ENCODE measurements around the gene HES3.

HES3 gene

DNA sequence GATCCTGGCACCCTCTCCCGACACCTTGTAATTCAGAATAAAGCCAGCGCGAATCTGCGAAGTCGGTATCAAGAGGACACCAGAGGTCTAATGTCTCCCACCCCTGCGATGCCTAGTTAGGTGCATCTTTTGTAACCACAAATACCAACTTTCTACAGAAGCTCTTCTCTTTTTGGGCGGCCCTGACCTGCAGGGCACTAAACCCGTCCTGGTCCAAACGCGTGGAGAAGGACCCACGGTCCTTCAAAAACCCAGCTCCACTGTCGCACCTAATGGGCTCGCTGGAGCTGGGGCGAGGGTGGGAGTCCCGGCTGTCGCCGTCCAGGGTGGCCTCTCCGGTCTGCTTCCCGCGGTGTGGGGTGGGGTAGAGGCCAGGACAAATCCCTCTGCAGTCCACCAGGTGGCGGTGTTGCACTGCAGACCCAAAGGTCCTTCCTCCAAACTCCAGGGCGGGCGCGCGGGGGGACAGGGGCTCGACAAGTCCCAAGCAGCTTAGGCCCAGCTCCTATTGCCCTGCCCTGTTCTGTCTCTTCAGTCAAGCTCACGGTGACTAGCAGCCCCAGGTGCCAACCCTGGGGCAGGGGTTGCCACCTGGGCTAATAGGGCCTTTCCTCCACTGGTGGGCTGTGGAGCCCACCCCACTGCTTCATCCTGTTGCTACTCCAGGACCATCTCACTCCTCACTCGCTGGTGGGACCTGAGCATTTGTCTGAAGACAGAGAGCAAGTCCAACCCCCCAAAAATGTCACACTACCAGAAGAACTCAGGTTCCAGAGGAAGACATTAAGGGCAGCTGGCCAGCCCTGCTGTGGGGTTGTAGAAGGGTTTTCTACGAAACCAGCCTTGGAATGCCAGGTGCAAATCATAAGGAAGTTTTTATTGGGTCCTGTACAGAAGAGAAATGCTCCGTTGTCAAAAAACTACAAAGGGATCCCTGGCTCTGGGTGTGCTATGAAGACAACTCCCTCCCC is 2.8 kb downstream of the HES3 start:
- peak; percentile 76 to 88 (median 83) for DNase-seq

- DNase-seq = no peak
Observed at GRCh38 chr1:6247651-6248050, 3.7 kb downstream of the HES3 start.

GRCh38 chr1:6248161-6248776 is 4.3 kb downstream of the HES3 start:
- peak in 1 of 4 experiments; percentile 1 for DNase-seq

GRCh38 chr1:6248932-6249738 is 5.2 kb downstream of the HES3 start:
- peak; percentile 20 to 48 (median 37) for DNase-seq

- peak in 1 of 4 experiments; percentile 22 for DNase-seq
Observed at GRCh38 chr1:6249739-6250689, 6.0 kb downstream of the HES3 start.

DNA sequence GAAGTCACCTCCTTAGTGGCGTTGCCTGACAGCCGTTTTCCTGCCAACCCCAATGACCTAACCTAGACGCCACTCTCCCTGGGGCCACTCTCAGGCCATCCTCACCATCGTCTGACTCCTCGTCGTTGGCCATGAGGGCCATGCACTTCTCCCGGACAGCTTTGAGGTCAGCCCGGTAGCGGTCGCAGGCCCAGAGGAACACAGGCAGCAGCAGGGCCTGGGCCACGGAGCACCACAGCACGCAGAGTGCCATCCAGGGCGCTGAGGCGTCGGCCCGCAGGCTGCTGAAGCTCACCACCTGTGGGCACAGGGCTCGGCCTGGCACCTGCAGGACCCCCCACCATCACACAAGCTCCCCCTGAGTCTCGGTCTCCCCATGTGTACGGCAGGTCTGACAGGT is 7.3 kb downstream of the HES3 start:
- no peak for DNase-seq

- DNase-seq = no peak
Observed at GRCh38 chr1:6251681-6252373, 7.8 kb downstream of the HES3 start.

- DNase-seq = no peak
Observed at GRCh38 chr1:6252374-6252710, 8.4 kb downstream of the HES3 start.

GRCh38 chr1:6253380-6253779 is 9.4 kb downstream of the HES3 start:
- DNase-seq = no peak

DNA sequence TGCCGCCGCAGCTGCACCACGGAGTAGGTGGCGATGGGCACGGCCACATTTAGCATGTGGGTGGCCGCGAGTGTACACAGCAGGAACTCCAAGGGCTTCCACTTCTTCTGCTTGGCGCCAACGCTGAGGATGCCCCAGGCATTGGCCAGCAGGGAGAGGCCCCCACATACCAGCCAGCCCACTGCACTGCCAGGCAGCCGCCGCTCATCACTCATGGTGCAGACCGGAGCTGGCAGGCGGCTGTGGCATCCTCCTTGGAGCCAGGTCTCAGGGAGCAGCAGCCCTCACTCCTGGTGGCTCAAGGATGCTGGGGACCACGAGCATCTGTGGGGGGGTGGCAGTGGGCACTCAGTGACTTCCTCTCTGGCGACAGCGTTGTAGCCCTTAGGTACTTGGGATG is 10.7 kb downstream of the HES3 start:
- DNase-seq = no peak

GRCh38 chr1:6256645-6257044 is 12.7 kb downstream of the HES3 start:
- DNase-seq = no peak

DNA sequence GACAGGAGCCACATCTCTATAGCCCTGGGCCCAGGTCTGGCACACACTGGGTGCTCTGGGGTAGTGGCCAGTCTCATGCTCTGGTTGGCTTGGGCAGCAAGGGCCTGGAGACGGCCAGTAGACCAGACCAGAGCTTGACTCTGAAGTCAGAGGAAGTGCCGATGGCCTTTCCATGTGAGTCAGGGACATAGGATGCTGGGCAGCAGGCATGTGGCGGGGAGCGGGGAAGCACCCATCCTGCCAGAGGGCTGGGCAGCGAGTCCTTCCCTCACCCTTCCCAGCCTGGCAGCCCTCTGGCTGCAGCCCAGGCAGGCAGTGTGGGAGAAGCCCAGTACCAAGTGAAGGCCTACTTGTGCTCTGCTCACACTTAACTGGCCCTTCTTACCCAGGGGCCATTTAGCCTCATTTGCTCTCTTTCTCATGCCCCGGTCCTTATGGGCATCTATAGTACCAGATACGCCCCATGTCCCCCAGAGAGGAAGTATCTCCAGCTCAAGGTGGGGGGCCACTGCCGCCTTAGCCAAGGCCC is 13.6 kb downstream of the HES3 start:
- DNase-seq = no peak

GRCh38 chr1:6258675-6259074 is 14.7 kb downstream of the HES3 start:
- DNase-seq = peak in 1 of 4 experiments; percentile 43

- peak; percentile 88 to 95 (median 91) for DNase-seq
Observed at GRCh38 chr1:6259491-6260362, 15.7 kb downstream of the HES3 start.

- DNase-seq = no peak
Observed at GRCh38 chr1:6260433-6260934, 16.5 kb downstream of the HES3 start.

DNA sequence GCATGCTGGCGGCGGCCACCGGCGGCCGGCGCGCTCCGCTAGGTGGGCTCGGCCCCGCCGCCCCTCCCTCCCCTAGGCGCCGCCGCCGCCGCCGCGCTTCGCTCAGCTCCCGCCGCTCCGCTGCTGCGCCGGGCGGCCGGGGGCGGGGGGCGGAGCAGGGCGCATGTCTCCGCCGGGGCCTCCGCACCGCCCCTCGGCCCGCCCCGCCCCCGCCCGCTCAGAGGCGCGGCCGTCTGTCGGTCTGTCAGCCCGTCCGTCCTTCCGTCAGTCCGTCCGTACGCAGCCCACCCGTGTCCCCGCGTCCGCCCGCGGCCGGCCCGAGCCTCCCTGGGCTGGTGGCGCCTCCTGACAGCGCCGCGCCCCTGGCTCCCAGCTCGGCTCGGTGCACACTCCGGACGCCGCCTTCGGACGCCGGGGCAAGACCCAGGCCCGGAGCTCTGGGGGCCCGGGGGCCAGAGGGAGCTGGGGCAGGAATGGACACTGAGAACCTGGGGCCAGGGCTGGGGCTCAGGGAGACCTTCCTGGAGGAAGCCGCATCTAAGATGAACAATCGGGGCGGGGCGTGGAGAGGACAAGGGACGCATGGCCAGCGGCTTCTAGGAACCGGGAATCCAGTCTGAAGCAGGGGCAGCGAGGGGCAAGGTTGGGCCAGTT is 17.1 kb downstream of the HES3 start, which contains the start of gene GPR153:
Gene GPR153, minus strand, starts transcription at position 138 of the 654 bp plus-strand sequence. CDS start 6,193 bp downstream, outside the sequence.
- DNase-seq = peak; percentile 45 to 78 (median 62)

DNA sequence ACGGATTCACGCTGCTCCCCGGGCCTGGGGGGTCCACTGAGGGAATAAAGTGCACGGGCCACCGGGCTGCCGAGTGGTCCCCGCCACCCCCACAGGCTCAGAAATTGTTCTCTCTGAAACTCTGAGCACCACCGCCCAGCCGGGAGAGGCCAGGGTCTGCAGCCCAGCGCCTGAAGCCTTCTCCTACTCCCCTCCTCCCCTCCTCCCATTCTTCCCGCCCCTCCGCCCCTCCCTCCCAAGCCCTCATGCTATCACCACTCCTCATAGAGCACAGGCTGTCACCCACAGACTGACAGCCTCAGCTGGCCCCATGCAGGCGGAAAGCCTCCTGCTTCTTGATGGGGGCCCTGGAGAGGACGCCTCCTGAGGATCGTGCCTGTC is 17.6 kb downstream of the HES3 start:
- DNase-seq = no peak

DNA sequence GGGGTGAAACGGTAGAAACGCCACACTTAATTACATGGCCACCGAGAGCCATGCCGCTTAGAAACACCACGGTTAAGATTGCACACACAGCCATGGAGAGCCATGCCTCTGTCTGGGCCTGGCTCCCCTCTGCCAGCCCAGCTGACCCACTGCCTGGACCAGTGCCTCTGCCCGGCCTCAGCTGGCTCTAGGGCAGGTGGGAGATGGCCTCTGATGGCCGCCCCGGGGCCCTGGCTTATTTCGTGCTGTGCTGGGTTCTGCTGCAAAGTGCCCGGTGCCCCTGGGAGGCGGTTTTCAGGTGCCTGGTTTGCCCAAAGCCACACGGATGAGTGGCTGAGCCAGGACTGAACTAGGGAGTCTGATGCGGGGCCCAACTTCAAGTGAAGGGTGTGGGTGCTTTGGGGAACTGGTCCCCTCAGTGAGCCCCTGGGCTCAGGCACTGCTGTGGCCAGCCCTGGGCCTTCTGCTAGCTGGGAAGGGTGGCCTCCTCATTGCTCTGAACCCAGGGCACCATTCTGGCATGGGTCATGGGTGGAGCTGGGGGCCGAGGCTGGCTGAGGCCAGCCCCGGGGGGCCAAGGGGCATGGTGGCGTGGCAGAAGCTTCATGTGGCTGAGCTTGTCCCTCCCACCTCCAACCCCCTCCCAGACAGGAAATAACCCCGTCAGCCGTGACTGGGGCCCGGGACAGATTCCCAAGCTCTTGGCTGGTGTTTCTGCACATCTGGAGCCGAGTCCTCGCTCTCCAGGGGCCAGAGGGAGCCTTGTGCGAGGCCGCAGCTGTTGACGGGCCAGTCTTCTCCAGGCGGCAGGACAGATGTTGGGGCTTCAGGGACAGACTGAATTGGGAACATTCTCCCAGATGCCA is 18.8 kb downstream of the HES3 start:
- DNase-seq = no peak

Measured in suppressor macrophage (primary cell).